Gastroesophageal sphincter (tissue), 3 donors: ENCODE measurements around the gene ZNF627.

Source experiments
- CTCF ChIP-seq, 4 experiments: fragments of 200-600 bp in 2 of 4; fragments of 450-650 bp in 2 of 4; sonication (generic) in 1 of 4; IDR thresholded peaks; one replicate each; pipeline ENCODE4 v1.5.1; 2017 to 2019; ENCODE audit warnings: antibody characterized with exemption in 4 of 4, mild to moderate bottlenecking in 2 of 4, moderate library complexity in 2 of 4
- EP300 ChIP-seq: sonication (generic); formaldehyde crosslinking; IDR thresholded peaks from one replicate; pipeline ENCODE4 v1.6.1; 2017; ENCODE audit warnings: antibody characterized with exemption, mild to moderate bottlenecking
- POLR2A ChIP-seq, 2 donors: fragments of 450-650 bp; IDR thresholded peaks; one replicate each; pipeline ENCODE4 v1.6.1; 2017; ENCODE audit warnings: antibody characterized with exemption in 2 of 2, mild to moderate bottlenecking in 2 of 2, moderate library complexity in 1 of 2
- POLR2AphosphoS5 ChIP-seq: sonication (generic); formaldehyde crosslinking; IDR thresholded peaks from one replicate; pipeline ENCODE4 v1.6.1; 2017; ENCODE audit warnings: antibody characterized with exemption

- TF ChIP-seq POLR2AphosphoS5: no peak
- TF ChIP-seq POLR2A (IDR thresholded peaks at IDR 0.05): no peak
- TF ChIP-seq EP300: no peak
- TF ChIP-seq CTCF (IDR thresholded peaks at IDR 0.05): no peak
Measured at GRCh38 chr19:11656535-11656934, 59.3 kb downstream of the ZNF627 start.
